ENCODE results near the gene PDE10A. TPM values are rescaled to one million over a fixed set of nuclear protein-coding genes. Genes with fewer than 3 reads are reported as not detected.

Gene PDE10A
- total and polyA plus RNA-seq, 2 of the 8 experiments (the other 6 are each of a cell fraction or from before 2014, with no cell fraction given), result 1.1 to 2.4 TPM

DNA sequence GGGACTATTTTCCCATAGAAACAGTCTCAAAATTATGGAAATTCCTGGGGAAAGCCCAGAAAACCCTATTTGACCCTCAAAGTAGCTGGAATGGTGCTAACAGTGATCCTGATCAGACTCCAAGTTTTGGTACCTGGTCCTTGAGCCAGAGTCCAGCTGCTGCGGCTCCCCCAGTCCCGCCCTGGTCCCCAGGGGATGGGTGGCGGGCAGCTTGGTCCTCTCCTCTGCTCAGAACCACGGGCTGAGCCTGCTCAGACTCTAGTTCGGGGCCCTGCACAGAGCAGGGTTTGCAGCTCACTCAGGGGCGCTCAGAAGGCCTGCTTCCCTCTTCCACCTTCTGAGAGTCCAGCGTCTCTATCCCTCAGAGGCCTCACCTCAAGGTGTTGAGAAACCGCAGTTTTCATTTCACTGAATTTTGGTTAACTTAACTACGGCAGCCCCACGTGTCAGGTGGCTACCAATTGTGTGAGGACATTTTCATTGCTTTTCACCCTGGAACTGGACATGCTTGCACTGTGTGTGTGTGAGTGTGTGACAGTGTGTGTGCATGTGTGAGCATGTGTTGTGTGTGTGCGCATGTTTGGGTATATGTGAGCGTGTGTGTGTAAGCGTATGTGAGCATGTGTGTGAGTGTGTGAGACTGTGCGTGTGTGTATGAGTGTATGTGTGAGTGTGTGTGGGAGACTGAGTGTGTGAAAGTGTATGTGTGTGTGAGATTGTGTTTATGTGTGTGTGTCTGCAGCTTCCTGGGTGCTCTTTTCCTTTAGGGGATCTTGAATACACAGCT lies 44.2 kb upstream of the PDE10A start:
- no peaks in the 10 kb centered on the region; a peak in 1 of 4 replicates for H3K9me3 ChIP-seq (ENCODE audit: insufficient read depth in 2 of 2, low read depth in 1 of 2, low read length in 1 of 2)
- H2AFZ ChIP-seq (ENCODE audit: low read length), result no peak overlapping the region
- peak overlapping the region; percentile 3; the same call in 1 of the 2 replicates for H4K8ac ChIP-seq (ENCODE audit: extremely low read depth, insufficient read depth, low read length)
- no peak overlapping the region for H3K4ac ChIP-seq (replicated peaks; ENCODE audit: insufficient read length, low read depth, low read length)
- peak overlapping the region; percentile 53; the same call in 1 of the 2 replicates for H2BK12ac ChIP-seq (ENCODE audit: low read depth, low read length)
- H3K23ac ChIP-seq (ENCODE audit: insufficient read length), result no peak overlapping the region
- no peak overlapping the region for H2BK120ac ChIP-seq (replicated peaks; ENCODE audit: low read depth, low read length)
- no peaks in the 10 kb centered on the region for H3K27me3 ChIP-seq (replicated peaks in 1 of 4; ENCODE audit: control insufficient read depth in 3 of 4, extremely low read depth in 1 of 4, insufficient read depth in 3 of 4, low read length in 3 of 4)
- no peak overlapping the region for H3K4me2 ChIP-seq (ENCODE audit: insufficient read depth in 1 of 2, low read depth in 2 of 2, low read length in 2 of 2)
- H3K79me2 ChIP-seq (ENCODE audit: control insufficient read depth in 1 of 2, insufficient read depth in 2 of 2, low read length in 2 of 2), result no peaks in the 10 kb centered on the region
- H3K79me1 ChIP-seq (ENCODE audit: low read depth, low read length), result no peaks in the 10 kb centered on the region
- TF ChIP-seq NRF1 (IDR thresholded peaks at IDR 0.05; ENCODE audit: low read depth, low read length) (no peak), TAF1 (IDR thresholded peaks at IDR 0.05; ENCODE audit: low read depth, low read length) (no peak), RXRA (IDR thresholded peaks at IDR 0.05; ENCODE audit: insufficient read depth, low read depth, low read length) (no peak), SIX5 (IDR thresholded peaks at IDR 0.05; ENCODE audit: low read depth, low read length) (no peak), TEAD4 (IDR thresholded peaks at IDR 0.05; ENCODE audit: low read depth, low read length) (no peak), KDM5A (IDR thresholded peaks at IDR 0.05; ENCODE audit: low read length) (no peak), TAF7 (optimal IDR thresholded peaks at IDR 0.05; ENCODE audit: borderline replicate concordance, low read depth, low read length) (no peak), GABPA (IDR thresholded peaks at IDR 0.05; ENCODE audit: borderline replicate concordance, insufficient read depth, low read length) (no peak), EGR1 (IDR thresholded peaks at IDR 0.05; ENCODE audit: borderline replicate concordance, low read depth, low read length) (no peak), RAD21 (IDR thresholded peaks at IDR 0.05 in 1 of 2, conservative IDR thresholded peaks at IDR 0.05 in 1 of 2; ENCODE audit: low read depth in 2 of 2, low read length in 2 of 2) (no peak)
- H3K27ac ChIP-seq (ENCODE audit: low read depth, low read length), result no peak overlapping the region
- ChIA-PET POLR2A (ENCODE audit: partially characterized antibody) (no interaction called here), CTCF (ENCODE audit: partially characterized antibody) (interaction anchor here (0.7 to 1.4 kb wide), 4 partner anchors 12 to 143 kb away, joined by 3 to 4 read pairs (median 3); no protein-coding TSS in a partner anchor)
- no peak overlapping the region for H3K4me3 ChIP-seq (ENCODE audit: extremely low read depth in 1 of 4, insufficient read depth in 2 of 4, low read depth in 3 of 4, low read length in 4 of 4)
- no peaks in the 10 kb centered on the region for H4K20me1 ChIP-seq (replicated peaks in 1 of 2; ENCODE audit: control insufficient read depth in 1 of 2, insufficient read depth in 2 of 2, low read length in 2 of 2)
- H3K36me3 ChIP-seq (ENCODE audit: control insufficient read depth in 2 of 4, insufficient read depth in 4 of 4, low read length in 3 of 4), result no peaks in the 10 kb centered on the region
- no peak overlapping the region for H4K91ac ChIP-seq (replicated peaks; ENCODE audit: insufficient read length, low read length)
- no peak overlapping the region for H2BK20ac ChIP-seq (ENCODE audit: low read length)
- no peak for FAIRE-seq
- DNase-seq (ENCODE audit: low read depth in 1 of 2, low spot score in 2 of 2), result no peak
- H3K14ac ChIP-seq (ENCODE audit: insufficient read length), result no peak overlapping the region
- peak overlapping the region; percentile 44; the same call in 1 of the 2 replicates for H2AK5ac ChIP-seq (ENCODE audit: low read depth, low read length)
- no peak overlapping the region for H4K5ac ChIP-seq (ENCODE audit: insufficient read length, low read depth, low read length)
- H3K4me1 ChIP-seq (replicated peaks in 1 of 4; ENCODE audit: control insufficient read depth in 3 of 4, insufficient read depth in 4 of 4, low read length in 3 of 4), result no peaks in the 10 kb centered on the region; a peak in 1 of 7 replicates
- H3K56ac ChIP-seq (replicated peaks; ENCODE audit: insufficient read length, low read depth, low read length), result peak overlapping the region; percentile 19
- WGBS, 2 experiments (ENCODE audit: extremely low coverage in 1 of 2, insufficient coverage in 1 of 2, insufficient read length in 1 of 2, insufficient replicate concordance in 2 of 2, low coverage in 1 of 2, low lambda C conversion rate in 2 of 2, missing lambda C conversion rate in 1 of 2), result 82% methylated on average over 11 of the region's 14 CpGs; no CpG with 5 or more reads in 1 of the 2 experiments
- no peak overlapping the region; a peak in 1 of 7 replicates for H3K9ac ChIP-seq (replicated peaks in 1 of 4; ENCODE audit: extremely low read depth in 1 of 4, low read depth in 3 of 4, low read length in 3 of 4)
- no peak overlapping the region for H3K18ac ChIP-seq (ENCODE audit: extremely low read depth, low read length)
- 0 out of 2 replicates have a peak, but pooled peaks cover 2% of the 10 kb centered on the region for H3K23me2 ChIP-seq (ENCODE audit: low read depth, low read length)
- 0 out of 2 replicates have a peak overlapping the region, but pooled peaks have one; percentile 82 for H2BK15ac ChIP-seq (ENCODE audit: low read length)
- no peak overlapping the region for H2BK5ac ChIP-seq (ENCODE audit: low read depth, low read length)
